Smooth muscle cell (in vitro differentiated cells): ENCODE data around the gene MTPN. TPM values are rescaled to one million over a fixed set of nuclear protein-coding genes. Genes with fewer than 3 reads are reported as not detected.

Experiments used
- DNase-seq: peaks from one replicate; lab custom pipeline; 2025; ENCODE audit not compliant: unreplicated experiment; lab: John Stamatoyannopoulos, UW
- H2AFZ ChIP-seq: fragments of 200-600 bp; sonication (generic); 2 replicates; pipeline ENCODE4 v1.6.0; 2016; ENCODE audit warnings: antibody characterized with exemption, low read depth, mild to moderate bottlenecking
- H3F3A ChIP-seq: fragments of 200-600 bp; sonication (generic); 2 replicates; pipeline ENCODE4 v1.6.0; 2017; ENCODE audit warnings: antibody characterized with exemption, low read depth
- H3K27ac ChIP-seq: fragments of 200-600 bp; sonication (generic); 2 replicates; pipeline ENCODE4 v1.5.1; 2016; ENCODE audit warnings: low read depth, mild to moderate bottlenecking
- H3K27me3 ChIP-seq: fragments of 200-600 bp; sonication (generic); 2 replicates; pipeline ENCODE4 v1.6.1; 2016; ENCODE audit warnings: low read depth, mild to moderate bottlenecking
- H3K36me3 ChIP-seq: fragments of 200-600 bp; sonication (generic); 2 replicates; pipeline ENCODE4 v1.5.1; 2016; ENCODE audit warnings: low read depth
- H3K4me1 ChIP-seq: fragments of 200-600 bp; sonication (generic); 2 replicates; pipeline ENCODE4 v1.5.1; 2016; ENCODE audit warnings: low read depth
- H3K4me2 ChIP-seq: fragments of 200-600 bp; sonication (generic); 2 replicates; pipeline ENCODE4 v1.6.0; 2016; ENCODE audit warnings: mild to moderate bottlenecking
- H3K4me3 ChIP-seq: fragments of 200-600 bp; sonication (generic); 2 replicates; pipeline ENCODE4 v1.5.1; 2016; ENCODE audit warnings: mild to moderate bottlenecking
- H3K79me2 ChIP-seq: fragments of 200-600 bp; sonication (generic); 2 replicates; pipeline ENCODE4 v1.6.0; 2016; ENCODE audit warnings: low read depth, mild to moderate bottlenecking
- H3K9ac ChIP-seq: fragments of 200-600 bp; sonication (generic); 2 replicates; pipeline ENCODE4 v1.6.0; 2016; ENCODE audit warnings: low read depth
- H3K9me3 ChIP-seq: fragments of 200-600 bp; sonication (generic); replicated peaks from 2 replicates; pipeline ENCODE4 v1.5.1; 2016; ENCODE audit warnings: low read depth
- H4K20me1 ChIP-seq: fragments of 200-600 bp; sonication (generic); 2 replicates; pipeline ENCODE4 v1.6.0; 2016; ENCODE audit warnings: low read depth
- CTCF ChIP-seq: fragments of 200-600 bp; sonication (generic); IDR thresholded peaks from 2 replicates; pipeline ENCODE4 v1.5.1; 2017; ENCODE audit warnings: borderline replicate concordance, mild to moderate bottlenecking, antibody characterized with exemption; ENCODE audit not compliant: insufficient read depth, poor library complexity, severe bottlenecking
- WGBS: methylation state at CpG from one replicate; pipeline ENCODE4 v1.1.7; 2016; ENCODE audit warnings: low lambda C conversion rate; 5-methylcytosine and 5-hydroxymethylcytosine counted together
- polyA plus RNA-seq: library from polyadenylated mRNA; unstranded; fragments of >200 nt; fragmentation: Nextera tagmentation; extraction: Ambion mirVana; gene quantifications from 2 replicates; pipeline ENCODE4 v1.2.1, GENCODE V29; 2016
- total RNA-seq: library from RNA; depleted of rRNA; stranded (reverse); fragments of >200 nt; gene quantifications from 2 replicates; pipeline ENCODE4 v1.2.3, GENCODE V29; 2014

Gene MTPN
- total and polyA plus RNA-seq, 2 experiments from 2014 or later, result 36.4 to 138 TPM

- Histone ChIP-seq H3F3A (no peaks in the 10 kb centered on the region), H3K27ac (no peak overlapping the region), H3K27me3 (no peaks in the 10 kb centered on the region), H4K20me1 (peaks cover 59% of the 10 kb centered on the region), H3K36me3 (no peaks in the 10 kb centered on the region), H2AFZ (no peak overlapping the region), H3K4me3 (no peak overlapping the region), H3K79me2 (peaks cover 93% of the 10 kb centered on the region), H3K4me1 (no peaks in the 10 kb centered on the region), H3K9ac (no peak overlapping the region), H3K9me3 (no peaks in the 10 kb centered on the region), H3K4me2 (no peak overlapping the region)
- no peak for TF ChIP-seq CTCF
- WGBS, result 64% methylated on average over 8 of the region's 8 CpGs
- no peak for DNase-seq
These were observed 37.8 kb downstream of the MTPN start for GRCh38 chr7:135939261-135939812.

GRCh38 chr7:135938563-135938962, 38.6 kb downstream of the MTPN start:
- Histone ChIP-seq H3K4me3 (no peak overlapping the region), H3F3A (no peaks in the 10 kb centered on the region), H3K4me1 (no peaks in the 10 kb centered on the region), H3K79me2 (peaks cover 93% of the 10 kb centered on the region), H3K4me2 (no peak overlapping the region), H3K9me3 (no peaks in the 10 kb centered on the region), H2AFZ (no peak overlapping the region), H4K20me1 (peaks cover 53% of the 10 kb centered on the region), H3K36me3 (no peaks in the 10 kb centered on the region), H3K27ac (no peak overlapping the region), H3K27me3 (no peaks in the 10 kb centered on the region), H3K9ac (no peak overlapping the region)
- no peak for TF ChIP-seq CTCF
- DNase-seq, result no peak
- WGBS, result 78% methylated on average over 3 of the region's 3 CpGs

GRCh38 chr7:135938086-135938485, 39.1 kb downstream of the MTPN start:
- Histone ChIP-seq H3K36me3 (no peaks in the 10 kb centered on the region), H2AFZ (no peak overlapping the region), H3F3A (no peaks in the 10 kb centered on the region), H3K27me3 (no peaks in the 10 kb centered on the region), H3K4me2 (no peak overlapping the region), H3K4me1 (no peaks in the 10 kb centered on the region), H3K79me2 (peaks cover 95% of the 10 kb centered on the region), H3K4me3 (no peak overlapping the region), H3K9me3 (no peaks in the 10 kb centered on the region), H3K9ac (no peak overlapping the region), H3K27ac (no peak overlapping the region), H4K20me1 (peaks cover 50% of the 10 kb centered on the region)
- DNase-seq, result no peak
- TF ChIP-seq CTCF, result no peak

GRCh38 chr7:135936497-135937217, 40.5 kb downstream of the MTPN start:
- no peak for TF ChIP-seq CTCF
- 59% methylated on average over 2 of the region's 2 CpGs for WGBS
- H3K79me2 ChIP-seq, result peaks cover 83% of the 10 kb centered on the region
- no peak overlapping the region for H3K27ac ChIP-seq
- H4K20me1 ChIP-seq, result peaks cover 38% of the 10 kb centered on the region
- no peaks in the 10 kb centered on the region for H3K9me3 ChIP-seq
- H3K9ac ChIP-seq, result no peak overlapping the region
- H3F3A ChIP-seq, result peaks cover 6% of the 10 kb centered on the region
- DNase-seq, result no peak
- H3K36me3 ChIP-seq, result no peaks in the 10 kb centered on the region
- no peak overlapping the region for H3K4me2 ChIP-seq
- no peak overlapping the region for H3K4me3 ChIP-seq
- no peaks in the 10 kb centered on the region for H3K4me1 ChIP-seq
- H3K27me3 ChIP-seq, result no peaks in the 10 kb centered on the region
- no peak overlapping the region for H2AFZ ChIP-seq
